Nephron (organoid): ENCODE results near the gene ELMO1.

Experiments
- H3K27ac Mint-ChIP-seq, 3 experiments: 2 replicates each; pipeline ENCODE4 v1.8.0; 2020; ENCODE audit warnings: mixed read lengths in 3 of 3, mild to moderate bottlenecking in 2 of 3, moderate library complexity in 1 of 3
- H3K27me3 Mint-ChIP-seq: 2 replicates; pipeline ENCODE4 v1.8.0; 2021; ENCODE audit warnings: low read depth, mild to moderate bottlenecking, moderate library complexity, mixed read lengths
- H3K36me3 Mint-ChIP-seq: 2 replicates; pipeline ENCODE4 v1.8.0; 2020; ENCODE audit warnings: low read depth, mixed read lengths
- H3K4me1 Mint-ChIP-seq: 2 replicates; pipeline ENCODE4 v1.8.0; 2020; ENCODE audit warnings: mixed read lengths
- H3K4me3 Mint-ChIP-seq, 3 experiments: 2 replicates each; pipeline ENCODE4 v1.8.0; 2020; ENCODE audit warnings: mild to moderate bottlenecking in 3 of 3, mixed read lengths in 3 of 3, moderate library complexity in 2 of 3
- H3K9me3 Mint-ChIP-seq: 2 replicates; pipeline ENCODE4 v1.8.0; 2020; ENCODE audit warnings: mixed read lengths
- TF ChIP-seq, protein P1 (sequence below), 3 experiments: fragments of 200-600 bp; sonication (generic); IDR thresholded peaks; one replicate each; pipeline ENCODE4 v1.5.0; 2021; ENCODE audit warnings: antibody characterized with exemption in 3 of 3; ENCODE audit not compliant: unreplicated experiment in 3 of 3

ELMO1 gene

DNA sequence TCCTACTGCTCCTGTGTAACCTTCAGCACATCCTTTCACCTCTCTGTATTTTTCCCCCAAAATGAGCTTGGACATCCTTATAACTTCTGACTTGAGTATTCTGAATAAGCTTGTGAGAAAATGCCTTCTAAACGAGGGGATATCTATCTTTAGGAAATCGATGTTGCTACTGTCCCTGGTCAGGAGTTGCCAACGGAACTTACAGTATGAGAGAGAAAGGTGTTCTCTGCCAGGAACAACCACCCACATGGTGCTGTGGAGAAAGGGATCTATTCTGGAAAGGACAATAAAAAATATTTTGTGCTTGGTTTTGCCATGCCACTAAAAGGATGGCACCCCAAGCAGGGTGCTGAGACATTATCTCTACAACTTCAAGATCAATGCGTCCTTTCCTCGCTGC is 537.8 kb downstream of the ELMO1 start:
- no peaks in the 10 kb centered on the region for H3K27me3 Mint-ChIP-seq
- H3K4me3 Mint-ChIP-seq = no peak overlapping the region
- H3K4me1 Mint-ChIP-seq = peaks cover 19% of the 10 kb centered on the region
- no peak overlapping the region for H3K27ac Mint-ChIP-seq
- H3K9me3 Mint-ChIP-seq = no peaks in the 10 kb centered on the region
- TF ChIP-seq, protein P1, sequence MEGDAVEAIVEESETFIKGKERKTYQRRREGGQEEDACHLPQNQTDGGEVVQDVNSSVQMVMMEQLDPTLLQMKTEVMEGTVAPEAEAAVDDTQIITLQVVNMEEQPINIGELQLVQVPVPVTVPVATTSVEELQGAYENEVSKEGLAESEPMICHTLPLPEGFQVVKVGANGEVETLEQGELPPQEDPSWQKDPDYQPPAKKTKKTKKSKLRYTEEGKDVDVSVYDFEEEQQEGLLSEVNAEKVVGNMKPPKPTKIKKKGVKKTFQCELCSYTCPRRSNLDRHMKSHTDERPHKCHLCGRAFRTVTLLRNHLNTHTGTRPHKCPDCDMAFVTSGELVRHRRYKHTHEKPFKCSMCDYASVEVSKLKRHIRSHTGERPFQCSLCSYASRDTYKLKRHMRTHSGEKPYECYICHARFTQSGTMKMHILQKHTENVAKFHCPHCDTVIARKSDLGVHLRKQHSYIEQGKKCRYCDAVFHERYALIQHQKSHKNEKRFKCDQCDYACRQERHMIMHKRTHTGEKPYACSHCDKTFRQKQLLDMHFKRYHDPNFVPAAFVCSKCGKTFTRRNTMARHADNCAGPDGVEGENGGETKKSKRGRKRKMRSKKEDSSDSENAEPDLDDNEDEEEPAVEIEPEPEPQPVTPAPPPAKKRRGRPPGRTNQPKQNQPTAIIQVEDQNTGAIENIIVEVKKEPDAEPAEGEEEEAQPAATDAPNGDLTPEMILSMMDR (IDR thresholded peaks at IDR 0.05; ENCODE audit: unreplicated experiment in 3 of 3) = no peak
- H3K36me3 Mint-ChIP-seq = no peaks in the 10 kb centered on the region

DNA sequence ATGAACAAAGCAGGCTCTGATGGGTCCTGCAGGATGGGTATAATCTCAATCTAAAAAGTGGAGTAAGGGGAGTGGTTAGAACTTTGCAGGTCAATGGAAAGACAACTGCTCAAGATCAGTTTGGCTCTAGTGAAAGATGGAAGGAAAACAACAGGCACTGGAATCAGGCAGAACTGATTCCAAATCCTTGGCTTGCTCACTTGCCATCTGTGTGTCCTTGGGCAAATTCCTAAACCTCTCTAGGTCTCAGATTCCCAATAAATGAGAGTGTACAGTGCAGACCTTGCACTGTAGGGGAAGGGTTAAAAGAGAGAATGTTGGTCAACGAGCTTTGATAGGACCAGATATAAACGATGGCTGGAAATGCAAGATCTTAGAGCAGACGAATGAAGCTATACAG is 538.3 kb downstream of the ELMO1 start:
- no peak overlapping the region for H3K27ac Mint-ChIP-seq
- H3K4me1 Mint-ChIP-seq = peaks cover 24% of the 10 kb centered on the region
- no peak overlapping the region for H3K4me3 Mint-ChIP-seq

DNA sequence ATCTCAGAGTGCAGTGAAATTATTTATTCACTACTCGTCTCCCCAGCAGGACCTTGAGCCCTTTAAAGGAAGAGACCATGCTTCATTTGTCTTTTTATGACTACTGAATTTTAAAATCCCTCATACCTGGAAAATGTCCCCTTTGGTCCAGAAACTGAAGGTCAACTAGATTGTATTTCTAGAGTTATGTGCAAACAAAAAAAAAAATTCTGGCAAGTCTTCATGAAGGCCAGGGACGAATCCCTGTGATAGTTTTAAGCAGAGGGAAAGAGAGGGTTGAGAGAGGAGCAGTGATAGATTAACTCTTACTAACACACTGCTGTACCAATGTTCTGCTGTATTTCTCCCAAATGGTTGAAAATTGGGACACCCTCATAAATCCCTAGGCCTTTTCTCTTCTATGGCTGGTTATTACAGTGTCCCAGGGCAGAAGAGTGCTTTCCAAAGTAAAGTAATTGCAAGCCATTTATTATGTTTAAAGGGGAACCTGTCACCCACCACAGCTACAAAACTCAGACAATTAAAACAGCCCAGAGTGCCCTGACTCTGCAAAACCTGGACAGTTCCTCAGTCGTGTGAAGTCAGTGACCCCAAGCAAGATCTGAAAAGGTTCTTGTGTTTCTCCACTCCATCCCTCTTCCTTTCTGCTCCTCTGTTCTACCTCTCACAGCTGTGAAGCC is 541.6 kb downstream of the ELMO1 start:
- Mint-ChIP-seq H3K27ac (peak overlapping the region; percentile 90 to 99 (median 91)), H3K27me3 (peaks cover 3% of the 10 kb centered on the region), H3K36me3 (no peaks in the 10 kb centered on the region), H3K4me1 (peaks cover 37% of the 10 kb centered on the region), H3K9me3 (no peaks in the 10 kb centered on the region), H3K4me3 (no peak overlapping the region)
- TF ChIP-seq, protein P1 (IDR thresholded peaks at IDR 0.05; ENCODE audit: unreplicated experiment in 3 of 3) = no peak

More for the DNA sequence above, 538.3 kb downstream of the ELMO1 start:
- Mint-ChIP-seq H3K27me3 (no peaks in the 10 kb centered on the region), H3K36me3 (no peaks in the 10 kb centered on the region), H3K9me3 (no peaks in the 10 kb centered on the region)
- TF ChIP-seq, protein P1 (IDR thresholded peaks at IDR 0.05; ENCODE audit: unreplicated experiment in 3 of 3) = no peak

DNA sequence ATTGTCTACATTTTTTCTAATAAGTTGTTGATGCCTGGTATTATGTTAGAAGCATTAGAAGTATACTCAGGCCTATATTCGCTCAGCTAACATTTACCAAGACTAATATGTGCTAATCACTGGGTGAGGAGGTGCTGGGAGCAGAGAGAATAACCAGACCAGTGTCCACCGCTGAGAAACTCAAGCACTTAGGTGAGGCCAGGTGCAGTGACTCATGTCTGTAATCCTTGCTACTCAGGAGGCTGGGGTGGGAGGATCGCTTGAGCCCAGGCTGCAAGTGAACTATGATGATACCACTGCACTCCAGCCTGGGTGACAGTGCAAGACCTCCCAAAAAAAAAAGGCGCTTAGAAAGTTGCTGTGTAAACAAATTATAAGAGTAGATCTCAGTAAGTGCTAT is 542.2 kb downstream of the ELMO1 start:
- Mint-ChIP-seq H3K36me3 (no peaks in the 10 kb centered on the region), H3K9me3 (no peaks in the 10 kb centered on the region), H3K4me3 (no peak overlapping the region), H3K4me1 (peaks cover 37% of the 10 kb centered on the region), H3K27me3 (peaks cover 3% of the 10 kb centered on the region), H3K27ac (peak overlapping the region; percentile 90 to 99 (median 91))
- TF ChIP-seq, protein P1 (IDR thresholded peaks at IDR 0.05; ENCODE audit: unreplicated experiment in 3 of 3) = no peak

DNA sequence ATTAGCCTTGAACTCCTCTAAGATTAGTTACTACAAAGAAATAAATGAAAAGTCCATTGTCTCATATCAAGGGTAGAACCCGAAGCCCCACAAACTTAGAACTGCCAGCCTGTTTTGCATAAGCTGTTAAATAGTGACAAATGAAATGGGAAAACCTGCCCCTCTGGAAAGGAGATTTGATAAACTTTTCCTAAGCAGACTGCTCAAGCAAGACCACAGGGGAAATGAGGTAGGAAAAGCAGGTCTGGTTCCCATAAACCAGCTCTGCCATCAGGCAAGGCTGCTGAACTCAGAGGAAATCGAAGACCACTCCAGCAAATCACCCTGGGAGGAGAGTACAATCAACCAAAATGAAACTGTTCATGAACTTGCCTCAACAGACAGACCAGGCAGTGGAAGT is 542.8 kb downstream of the ELMO1 start:
- H3K36me3 Mint-ChIP-seq = no peaks in the 10 kb centered on the region
- no peaks in the 10 kb centered on the region for H3K9me3 Mint-ChIP-seq
- peak overlapping the region; percentile 90 to 99 (median 91) for H3K27ac Mint-ChIP-seq
- H3K4me1 Mint-ChIP-seq = peaks cover 37% of the 10 kb centered on the region
- peaks cover 3% of the 10 kb centered on the region for H3K27me3 Mint-ChIP-seq
- TF ChIP-seq, protein P1 (IDR thresholded peaks at IDR 0.05; ENCODE audit: unreplicated experiment in 3 of 3) = no peak
- H3K4me3 Mint-ChIP-seq = no peak overlapping the region

DNA sequence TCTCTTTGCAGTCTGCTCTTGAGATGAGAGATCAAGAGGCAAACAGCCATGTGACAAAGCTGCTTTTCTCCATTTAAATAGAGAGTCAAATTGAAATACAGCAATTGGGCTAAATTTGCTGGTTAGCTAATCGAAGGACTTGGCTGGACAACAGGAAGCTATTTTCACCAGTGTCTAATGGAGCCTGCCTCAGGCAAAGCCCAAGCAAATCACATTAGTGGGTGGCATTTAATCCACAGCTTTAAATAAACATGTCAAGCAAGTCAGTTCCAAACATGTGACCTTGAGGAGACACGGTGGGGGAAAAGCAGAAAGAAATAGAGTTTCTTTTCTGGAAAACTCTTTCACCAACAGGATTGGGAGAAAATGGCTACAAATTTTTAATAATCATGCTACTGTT is 543.9 kb downstream of the ELMO1 start:
- H3K36me3 Mint-ChIP-seq = no peaks in the 10 kb centered on the region
- peaks cover 37% of the 10 kb centered on the region for H3K4me1 Mint-ChIP-seq
- H3K4me3 Mint-ChIP-seq = no peak overlapping the region
- TF ChIP-seq, protein P1 (IDR thresholded peaks at IDR 0.05; ENCODE audit: unreplicated experiment in 3 of 3) = no peak
- no peaks in the 10 kb centered on the region for H3K9me3 Mint-ChIP-seq
- peak overlapping the region; percentile 53 to 99 (median 91) for H3K27ac Mint-ChIP-seq
- peaks cover 3% of the 10 kb centered on the region for H3K27me3 Mint-ChIP-seq
